ENCODE results near the gene STARD13. TPM values are rescaled to one million over a fixed set of nuclear protein-coding genes. Genes with fewer than 3 reads are reported as not detected.

The STARD13 gene
- total RNA-seq, 1 experiment from 2014 or later = 2.1 TPM

GRCh38 chr13:33194820-33195692 lies 90.5 kb downstream of the STARD13 start:
- no peaks in the 10 kb centered on the region for H3K23me2 ChIP-seq (ENCODE audit: insufficient read length, low read depth, low read length, poor library complexity, severe bottlenecking)
- H3K4me1 ChIP-seq (ENCODE audit: insufficient read depth, low read length) = 0 out of 2 replicates have a peak, but pooled peaks cover 4% of the 10 kb centered on the region
- no peak overlapping the region for H2BK20ac ChIP-seq (ENCODE audit: low read depth, low read length, poor library complexity, severe bottlenecking)
- no peaks in the 10 kb centered on the region for H3K9me3 Mint-ChIP-seq
- H3K9me3 ChIP-seq (ENCODE audit: control insufficient read depth, low read depth, low read length) = no peaks in the 10 kb centered on the region
- H2BK5ac ChIP-seq (ENCODE audit: insufficient read length, low read length) = no peak overlapping the region
- H3K79me1 ChIP-seq (ENCODE audit: insufficient read depth, low read depth, low read length, poor library complexity, severe bottlenecking) = no peaks in the 10 kb centered on the region
- H4K8ac ChIP-seq (replicated peaks; ENCODE audit: insufficient read length, low read depth, low read length) = no peak overlapping the region
- H3K36me3 Mint-ChIP-seq (ENCODE audit: insufficient read depth in 1 of 3, low read depth in 3 of 3) = no peaks in the 10 kb centered on the region
- no peak overlapping the region for H4K5ac ChIP-seq (ENCODE audit: insufficient read length, low read depth, low read length)
- no peak overlapping the region for H3K4me2 ChIP-seq (ENCODE audit: insufficient read depth, insufficient read length, low read length)
- no peak overlapping the region for H3K4me3 Mint-ChIP-seq
- H3K4me1 Mint-ChIP-seq = peaks cover 18 to 28% of the 10 kb centered on the region in 2 experiments
- H2AK5ac ChIP-seq (ENCODE audit: insufficient read length, low read length) = no peak overlapping the region
- H3K23ac ChIP-seq (ENCODE audit: insufficient read length, low read depth, low read length) = no peak overlapping the region
- no peak overlapping the region for H4K91ac ChIP-seq (ENCODE audit: insufficient read length, low read depth, low read length)
- no peak overlapping the region for H2BK12ac ChIP-seq (ENCODE audit: insufficient read length, low read depth, low read length)
- DNase-seq = no peak
- no peak overlapping the region for H2AFZ ChIP-seq (ENCODE audit: low read length)
- no peak overlapping the region for H3T11ph ChIP-seq (ENCODE audit: low read length)
- no peak overlapping the region for H3K27ac ChIP-seq (ENCODE audit: insufficient read length, low read depth, low read length)
- H3K79me2 ChIP-seq (ENCODE audit: insufficient read depth, low read length) = no peaks in the 10 kb centered on the region
- no peak for TF ChIP-seq CTCF (conservative IDR thresholded peaks at IDR 0.05)
- no CpG with 5 or more reads among the region's 8 CpGs for WGBS (ENCODE audit: extremely low coverage, insufficient read length, low lambda C conversion rate)
- H3K14ac ChIP-seq (ENCODE audit: insufficient read depth, low read length) = no peak overlapping the region
- H3K18ac ChIP-seq (ENCODE audit: insufficient read length, low read depth, low read length) = no peak overlapping the region
- no peak overlapping the region for H3K4ac ChIP-seq (ENCODE audit: low read depth, low read length)
- H3K27ac Mint-ChIP-seq = no peak overlapping the region; a peak in 1 of 7 replicates
- no peak overlapping the region for H3K9ac ChIP-seq (ENCODE audit: extremely low read depth, insufficient read length, low read length)
- H3K27me3 Mint-ChIP-seq (ENCODE audit: low read depth) = no peaks in the 10 kb centered on the region
- H4K20me1 ChIP-seq (ENCODE audit: control insufficient read depth, insufficient read depth, insufficient read length) = peaks cover 2% of the 10 kb centered on the region
- H2BK15ac ChIP-seq (ENCODE audit: low read depth, low read length) = no peak overlapping the region
- no peak overlapping the region for H2BK120ac ChIP-seq (ENCODE audit: low read depth, low read length, poor library complexity, severe bottlenecking)
- no peaks in the 10 kb centered on the region for H3K27me3 ChIP-seq (ENCODE audit: insufficient read depth, low read length)
- no peak overlapping the region for H3K56ac ChIP-seq (ENCODE audit: insufficient read length, low read depth, low read length)

All from H9 (cell line).